UCSD-AML1 (cell line): ENCODE results near the gene PKP3.
A peak's percentile ranks its signal among the peaks of the same experiment; 100 is the strongest.
"Not testable (repeated sequence)": the region's sequence is repeated elsewhere in the genome, so short reads cannot be mapped to it uniquely, and the experiment has no call there.

Experiments
- DNase-seq: peaks from one replicate; lab custom pipeline; 2025; ENCODE audit not compliant: unreplicated experiment; lab: John Stamatoyannopoulos, UW

The PKP3 gene

GRCh38 chr11:394034-394857 lies at the start of gene PKP3:
Gene PKP3 (plus strand): TSS chr11:394209. CDS start chr11:394293, 84 bp downstream.
- DNase-seq: no peak

- DNase-seq: no peak
Observed at GRCh38 chr11:344836-345578, 49.0 kb upstream of the PKP3 start.

- DNase-seq: no peak
Observed at GRCh38 chr11:346529-346928, 47.5 kb upstream of the PKP3 start.

- DNase-seq: not testable (repeated sequence)
Observed at GRCh38 chr11:349270-349954, 44.6 kb upstream of the PKP3 start.

- not testable (repeated sequence) for DNase-seq
Observed at GRCh38 chr11:350033-350722, 43.8 kb upstream of the PKP3 start.

- peak; percentile 40 for DNase-seq
Observed at GRCh38 chr11:350723-351255, 43.2 kb upstream of the PKP3 start.

GRCh38 chr11:351411-351810 lies 42.6 kb upstream of the PKP3 start:
- no peak for DNase-seq

- no peak for DNase-seq
Observed at GRCh38 chr11:352456-353031, 41.5 kb upstream of the PKP3 start.

GRCh38 chr11:353179-353873 lies 40.7 kb upstream of the PKP3 start:
- DNase-seq: no peak

GRCh38 chr11:355581-356458 lies 38.2 kb upstream of the PKP3 start:
- DNase-seq: peak; percentile 89

GRCh38 chr11:356610-357009 lies 37.4 kb upstream of the PKP3 start:
- DNase-seq: no peak

- no peak for DNase-seq
Observed at GRCh38 chr11:357582-357981, 36.4 kb upstream of the PKP3 start.

- no peak for DNase-seq
Observed at GRCh38 chr11:358129-358800, 35.7 kb upstream of the PKP3 start.

- no peak for DNase-seq
Observed at GRCh38 chr11:359181-359714, 34.8 kb upstream of the PKP3 start.

GRCh38 chr11:360326-361280 lies 33.4 kb upstream of the PKP3 start:
- no peak for DNase-seq

GRCh38 chr11:362642-363442 lies 31.2 kb upstream of the PKP3 start:
- no peak for DNase-seq
